Measurements from ENCODE around the gene ATP1A4.

DNA sequence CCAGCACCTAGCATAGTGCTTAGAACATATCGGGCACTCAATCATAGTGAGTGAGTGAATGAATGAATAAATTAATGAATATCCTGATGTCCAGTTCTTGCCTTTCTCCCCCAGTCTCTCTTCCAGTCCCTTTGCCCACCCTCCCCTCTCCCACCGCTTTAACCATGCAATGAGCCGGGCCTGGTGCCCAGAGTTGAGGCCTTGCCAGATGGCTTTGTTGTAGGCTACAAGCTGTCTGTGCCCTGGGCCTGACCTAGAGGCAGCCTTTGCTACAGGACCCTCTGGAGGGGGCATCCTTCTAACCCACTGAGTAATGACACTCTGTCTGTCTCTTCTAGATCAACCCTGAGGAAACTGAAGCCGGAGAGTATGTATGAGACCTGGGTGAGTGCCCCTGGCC lies 45.8 kb downstream of the ATP1A4 start:
- TF ChIP-seq EZH2 (IDR thresholded peaks at IDR 0.05; ENCODE audit: insufficient read depth, poor library complexity, severe bottlenecking): no peak
- no peak for TF ChIP-seq EZH2phosphoT487 (IDR thresholded peaks at IDR 0.05; ENCODE audit: insufficient read depth, low read depth)
